HG02938 (cell line): ENCODE data around the gene TTC21A.
"Not testable (repeated sequence)": the region's sequence is repeated elsewhere in the genome, so short reads cannot be mapped to it uniquely, and the experiment has no call there.

ENCODE experiments used
- ATAC-seq: cut with Tn5 transposase; IDR thresholded peaks from one replicate; pipeline ENCODE4 v1.9.1; 2021; ENCODE audit warnings: mild to moderate bottlenecking, moderate library complexity; ENCODE audit not compliant: unreplicated experiment

Gene TTC21A

GRCh38 chr3:39148435-39149058 is 41.1 kb downstream of the TTC21A start:
- no peak for ATAC-seq

DNA sequence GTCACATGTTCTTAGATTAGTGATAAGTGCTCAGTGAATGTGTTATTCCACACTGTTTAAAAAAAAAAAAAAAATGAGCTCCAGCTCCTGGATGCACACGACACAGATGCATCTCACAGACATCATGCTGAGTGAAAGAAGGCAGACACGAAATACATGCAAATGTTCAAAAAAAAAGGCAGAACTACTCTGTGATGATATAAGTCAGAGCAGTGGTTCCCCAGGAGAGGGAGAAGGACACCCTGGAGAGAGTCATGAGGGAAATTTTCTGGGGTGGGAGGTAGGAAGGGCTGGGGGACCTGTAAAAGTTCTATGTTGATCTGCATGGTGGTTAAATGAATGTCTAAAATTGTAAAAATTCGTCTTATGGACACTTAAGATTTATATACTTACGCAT is 41.6 kb downstream of the TTC21A start:
- ATAC-seq: no peak

- no peak for ATAC-seq
These were observed 42.1 kb downstream of the TTC21A start for GRCh38 chr3:39149498-39150147.

DNA sequence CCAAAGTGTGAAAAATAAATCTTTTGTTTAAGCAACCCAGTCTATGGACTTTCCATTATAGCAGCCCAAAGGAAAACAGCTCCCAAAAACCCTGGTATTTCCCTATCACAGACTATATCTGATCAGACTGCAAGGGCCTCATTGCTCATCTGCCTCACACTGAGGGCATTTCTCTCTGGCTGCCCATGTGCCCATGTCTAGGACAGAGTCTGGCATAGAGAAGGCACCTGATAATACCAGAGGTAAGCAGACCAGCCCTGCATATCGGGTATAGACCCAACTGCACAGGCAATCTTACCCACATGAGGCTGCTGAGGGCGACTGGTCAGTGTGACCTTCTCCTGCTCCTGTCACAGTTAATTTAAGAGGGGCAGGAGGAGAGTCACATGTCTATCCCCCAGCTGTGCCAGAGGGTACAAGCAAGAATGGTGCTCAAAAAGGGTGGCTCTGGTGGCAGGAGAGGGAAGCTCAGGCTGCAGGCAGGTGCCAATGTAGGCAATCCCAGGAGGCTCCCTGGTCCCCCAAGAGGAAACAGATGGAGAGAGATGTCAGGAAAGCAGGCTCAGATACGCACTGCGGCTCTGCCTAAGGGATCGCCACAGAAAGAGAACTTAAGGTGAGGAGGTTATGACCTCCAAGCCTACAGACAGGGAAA is 42.8 kb downstream of the TTC21A start:
- ATAC-seq: no peak

DNA sequence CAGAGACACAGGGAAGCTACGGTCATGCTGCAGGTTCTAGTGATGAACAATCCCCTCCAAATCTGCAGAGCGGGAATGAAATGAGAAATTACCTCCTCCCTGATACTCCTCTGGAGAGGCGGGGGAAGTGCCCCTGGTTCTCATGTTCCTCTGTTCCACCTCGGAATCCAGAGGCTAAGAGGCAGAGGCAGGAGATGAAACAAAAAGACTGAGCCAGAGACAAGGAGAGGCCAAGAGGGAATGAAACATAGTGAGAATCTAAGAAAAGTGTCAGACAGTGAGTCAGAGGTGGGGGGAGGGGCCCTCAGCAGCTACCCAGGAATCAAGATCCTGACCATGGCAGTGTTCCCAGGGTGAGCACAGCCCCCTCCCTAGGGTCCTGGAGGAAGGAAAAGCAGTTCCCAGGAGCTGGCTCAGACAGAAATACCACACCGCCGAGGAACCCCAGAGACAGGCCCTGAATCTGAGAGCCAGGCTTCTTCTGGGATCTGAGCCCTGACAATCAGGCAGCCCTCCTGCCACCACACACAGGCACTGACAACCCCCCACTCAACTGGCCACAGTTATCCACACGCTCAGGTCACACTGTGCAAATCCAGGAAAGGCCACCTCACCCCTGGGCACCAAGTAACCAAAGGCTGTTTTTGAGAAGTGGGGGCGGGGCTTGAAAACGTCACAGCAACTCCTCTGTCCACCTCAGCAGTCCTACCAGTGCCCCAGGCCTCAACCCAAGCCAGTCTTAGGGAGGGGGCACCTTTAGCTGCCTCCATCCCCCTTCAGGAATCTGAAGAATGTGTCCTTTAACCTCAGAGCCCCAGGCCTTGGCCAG is 43.5 kb downstream of the TTC21A start:
- no peak for ATAC-seq

GRCh38 chr3:39153977-39154279 is 46.4 kb downstream of the TTC21A start:
- ATAC-seq: no peak

DNA sequence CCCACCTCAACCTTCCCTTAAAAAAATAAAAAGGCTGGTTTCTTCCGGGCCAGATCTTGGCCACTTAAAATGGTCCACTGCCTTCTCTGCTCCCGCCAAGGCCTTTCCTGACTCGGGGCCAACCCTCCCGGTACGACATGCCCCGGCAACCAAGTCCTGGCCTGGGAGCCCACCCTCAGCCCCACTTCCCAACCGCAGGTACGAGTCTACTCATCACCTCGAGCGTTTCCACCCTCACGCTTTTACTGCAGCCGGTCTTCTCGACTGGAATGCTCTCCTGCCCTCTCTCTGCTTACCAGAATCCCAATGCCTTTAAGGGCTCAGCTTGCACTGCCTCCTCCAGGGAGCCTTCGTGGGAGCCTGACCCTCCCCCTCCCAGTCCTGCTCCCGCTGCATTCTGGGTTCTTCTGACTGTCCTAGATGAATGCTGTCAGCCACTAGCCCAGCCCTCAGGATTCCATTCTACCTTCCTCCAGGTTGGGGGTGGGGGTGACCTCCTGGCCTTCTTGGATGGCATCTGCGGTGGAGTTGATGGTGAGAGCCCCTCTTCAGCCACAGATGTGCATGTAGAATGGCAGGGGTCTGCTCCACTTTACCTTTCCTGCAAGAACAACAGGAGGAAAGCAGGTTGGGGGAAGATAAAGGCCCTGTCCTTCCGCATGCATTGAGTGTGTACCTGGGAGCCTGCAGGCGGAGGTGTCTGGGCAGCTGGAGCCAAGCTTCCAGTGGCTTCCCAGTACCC is 47.0 kb downstream of the TTC21A start:
- ATAC-seq: no peak

DNA sequence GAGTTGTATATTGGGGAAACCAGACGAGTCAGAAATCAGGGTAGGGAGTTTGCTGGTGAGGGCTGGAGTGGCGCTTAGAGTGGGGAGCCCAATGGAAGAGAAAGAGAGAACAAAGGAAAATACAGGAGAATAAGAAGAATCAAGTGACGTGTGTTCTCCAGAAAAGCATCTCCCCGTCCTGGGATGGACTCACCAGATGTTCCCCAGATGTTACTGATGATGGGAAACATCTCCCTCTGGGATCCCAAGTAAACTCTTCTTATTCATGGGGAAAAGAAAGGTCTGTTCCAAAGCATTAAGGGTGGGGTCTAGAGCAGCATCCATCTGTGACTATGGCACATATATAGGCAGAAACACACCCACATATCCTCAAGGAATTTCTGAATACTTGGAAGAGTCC is 48.9 kb downstream of the TTC21A start:
- no peak for ATAC-seq

- no peak for ATAC-seq
These were observed 49.9 kb downstream of the TTC21A start for GRCh38 chr3:39157359-39157758.

GRCh38 chr3:39158148-39158715 is 50.8 kb downstream of the TTC21A start:
- ATAC-seq: no peak

- ATAC-seq: no peak
These were observed 56.9 kb downstream of the TTC21A start for GRCh38 chr3:39164414-39164813.

DNA sequence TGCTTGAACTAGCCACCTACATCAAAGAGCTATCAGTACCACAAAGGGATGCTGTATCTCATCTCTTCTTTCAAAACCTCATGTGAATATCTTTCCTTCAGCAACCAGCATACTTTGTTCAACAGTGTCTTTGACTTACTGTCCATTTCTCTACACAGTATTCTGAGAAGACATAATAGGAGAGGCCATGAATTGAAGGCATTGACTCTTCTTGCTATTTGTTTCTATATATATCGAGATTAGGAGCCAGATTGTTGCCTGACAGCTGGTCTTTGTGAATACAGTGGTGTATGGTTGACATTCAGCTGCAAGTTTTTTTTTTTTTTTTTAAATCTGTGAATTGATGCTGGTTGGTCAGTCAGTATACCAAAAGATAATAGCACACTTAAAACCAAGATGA is 58.0 kb downstream of the TTC21A start:
- ATAC-seq: no peak

DNA sequence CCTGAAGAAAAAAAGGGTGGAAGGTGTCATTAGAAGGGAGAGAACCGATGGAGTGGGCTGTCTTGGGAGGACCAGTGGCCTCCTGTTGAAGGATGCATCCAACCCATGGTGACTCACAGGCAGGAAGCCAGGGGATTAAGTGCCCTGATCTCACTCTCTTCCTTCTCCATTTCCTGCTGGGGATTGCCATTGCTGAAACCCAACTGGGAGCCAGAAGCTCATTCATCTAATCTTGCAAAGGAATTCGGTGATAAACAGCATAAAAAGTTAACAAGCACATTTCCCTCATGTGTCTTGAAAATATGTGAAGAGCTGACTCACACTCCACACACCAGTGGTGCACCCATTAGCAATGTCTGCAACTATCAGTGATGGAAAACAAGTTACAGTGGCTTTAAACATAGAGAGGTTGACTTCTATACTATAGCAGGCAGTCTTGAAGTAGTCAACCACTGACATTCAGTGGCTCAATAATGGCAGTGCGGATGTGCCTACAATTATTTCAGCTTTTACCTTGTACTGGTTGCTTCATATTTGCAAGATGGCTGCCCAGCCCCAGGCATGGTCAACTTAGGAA is 58.7 kb downstream of the TTC21A start:
- ATAC-seq: no peak

- ATAC-seq: no peak
These were observed 59.6 kb downstream of the TTC21A start for GRCh38 chr3:39166932-39167532.

- no peak for ATAC-seq
These were observed 60.8 kb downstream of the TTC21A start for GRCh38 chr3:39168156-39168780.

GRCh38 chr3:39169712-39170111 is 62.2 kb downstream of the TTC21A start:
- ATAC-seq: no peak

DNA sequence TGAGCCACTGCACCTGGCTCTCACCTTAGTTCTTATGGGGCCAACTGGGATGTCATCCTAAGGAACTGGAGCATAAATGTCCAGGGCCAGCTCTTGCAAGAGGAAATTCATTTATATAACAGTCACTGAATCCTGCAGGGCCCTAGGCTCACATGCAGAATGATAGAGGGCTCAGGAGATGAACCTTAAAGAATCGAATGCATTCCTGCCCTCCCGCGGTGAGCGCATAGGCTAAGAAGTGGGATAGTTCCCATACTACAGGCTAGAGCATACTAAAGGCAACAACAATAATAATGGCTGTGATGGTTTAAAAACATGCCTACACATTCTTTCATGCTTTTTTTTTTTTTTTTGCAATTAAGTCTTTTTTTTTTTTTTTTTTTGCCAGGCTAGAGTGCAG is 63.0 kb downstream of the TTC21A start:
- no peak for ATAC-seq

DNA sequence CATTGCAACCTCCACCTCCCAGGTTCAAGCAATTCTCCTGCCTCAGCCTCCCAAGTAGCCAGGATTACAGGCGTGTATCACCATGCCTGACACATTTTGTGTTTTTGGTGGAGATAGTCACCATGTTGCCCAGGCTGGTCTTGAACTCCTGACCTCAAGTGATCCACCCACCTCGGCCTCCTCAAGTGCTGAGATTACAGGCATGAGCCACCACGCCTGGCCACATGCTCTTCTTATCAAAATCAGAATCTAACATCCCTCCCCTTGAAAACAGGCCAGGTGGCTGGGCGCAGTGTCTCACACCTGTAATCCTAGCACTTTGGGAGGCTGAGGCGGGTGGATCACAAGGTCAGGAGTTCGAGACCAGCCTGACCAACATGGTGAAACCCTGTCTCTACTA is 63.4 kb downstream of the TTC21A start:
- not testable (repeated sequence) for ATAC-seq

GRCh38 chr3:39171860-39172259 is 64.4 kb downstream of the TTC21A start:
- ATAC-seq: no peak
